Esophagus squamous epithelium (tissue), 4 donors: ENCODE data around the gene MCOLN2.

ENCODE experiments used
- CTCF ChIP-seq, 6 experiments: fragments of 450-650 bp in 4 of 6; fragments of 200-600 bp in 2 of 6; sonication (generic) in 2 of 6; IDR thresholded peaks; one replicate each; pipeline ENCODE4 v1.5.1; 2016 to 2019; ENCODE audit warnings: antibody characterized with exemption in 6 of 6, mild to moderate bottlenecking in 4 of 6, moderate library complexity in 4 of 6
- POLR2A ChIP-seq, 4 donors: fragments of 450-650 bp; IDR thresholded peaks; one replicate each; pipeline ENCODE4 v1.6.1; 2017; ENCODE audit warnings: antibody characterized with exemption in 4 of 4, mild to moderate bottlenecking in 4 of 4, moderate library complexity in 3 of 4

- TF ChIP-seq CTCF (IDR thresholded peaks at IDR 0.05) (no peak), POLR2A (IDR thresholded peaks at IDR 0.05) (no peak)
Observed at GRCh38 chr1:84930329-84930728, 66.6 kb downstream of the MCOLN2 start.
